Mucosa of gallbladder (tissue), 1 donor: Measurements from ENCODE around the gene AUTS2. TPM values are rescaled to one million over a fixed set of nuclear protein-coding genes. Genes with fewer than 3 reads are reported as not detected.

ENCODE experiments used
- DNase-seq: peaks from one replicate; pipeline ENCODE4 v3.0.0-alpha.2; 2020; ENCODE audit warnings: low spot score
- total RNA-seq: library from RNA; stranded (reverse); gene quantifications from one replicate; pipeline ENCODE4 v1.2.1, GENCODE V29; 2021
- donor health status: DM: no; HTN: no; CAD: no.

The AUTS2 gene
- 50.1 TPM for total RNA-seq

DNA sequence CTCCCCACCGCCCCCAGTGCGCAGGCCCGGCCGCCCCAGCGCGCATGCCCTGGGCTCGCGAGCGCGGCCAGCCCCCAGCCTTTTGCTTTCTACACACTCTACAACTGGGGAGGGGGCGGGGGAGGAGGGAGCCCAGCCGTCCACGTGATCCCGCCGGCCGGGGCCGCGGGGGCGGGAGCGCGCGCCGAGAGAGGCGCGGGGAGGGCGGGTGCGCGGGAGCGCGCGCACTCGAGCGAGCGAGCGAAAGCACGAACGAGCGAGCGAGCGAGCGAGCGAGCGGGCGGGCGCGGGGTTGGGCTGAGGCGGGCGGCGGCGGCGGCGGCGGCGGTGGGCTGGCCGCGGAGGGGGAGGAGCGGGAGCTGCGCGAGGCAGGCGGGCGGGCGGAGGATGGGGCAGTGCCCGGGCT, at the start of gene AUTS2:
Gene AUTS2 (plus strand): TSS at position 395 of the 406 bp plus-strand sequence. CDS start 1,179 bp downstream, outside the sequence.
- peak; percentile 82 for DNase-seq

DNA sequence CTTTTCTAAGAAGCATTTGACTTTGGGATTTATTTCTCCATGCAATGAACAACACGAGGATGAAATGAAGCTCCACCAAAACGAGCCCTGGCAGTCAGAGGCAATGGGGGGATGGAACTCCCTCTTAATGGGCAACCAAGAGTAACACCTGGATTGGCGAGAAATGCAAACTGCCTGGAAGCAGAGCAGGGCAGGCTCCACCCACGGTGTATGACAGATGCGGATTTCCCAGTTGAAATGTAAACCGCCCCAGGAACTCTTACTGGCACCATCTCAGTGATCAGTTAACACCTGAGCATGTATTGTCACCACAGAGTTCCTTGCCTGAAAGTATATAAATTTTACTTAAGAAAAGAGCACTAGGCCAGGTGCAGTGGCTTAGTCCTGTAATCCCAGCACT, 47.3 kb upstream of the AUTS2 start:
- no peak for DNase-seq

- DNase-seq: no peak
Measured at GRCh38 chr7:69553190-69553589, 45.1 kb upstream of the AUTS2 start.

GRCh38 chr7:69561266-69561960, 36.9 kb upstream of the AUTS2 start:
- no peak for DNase-seq

DNA sequence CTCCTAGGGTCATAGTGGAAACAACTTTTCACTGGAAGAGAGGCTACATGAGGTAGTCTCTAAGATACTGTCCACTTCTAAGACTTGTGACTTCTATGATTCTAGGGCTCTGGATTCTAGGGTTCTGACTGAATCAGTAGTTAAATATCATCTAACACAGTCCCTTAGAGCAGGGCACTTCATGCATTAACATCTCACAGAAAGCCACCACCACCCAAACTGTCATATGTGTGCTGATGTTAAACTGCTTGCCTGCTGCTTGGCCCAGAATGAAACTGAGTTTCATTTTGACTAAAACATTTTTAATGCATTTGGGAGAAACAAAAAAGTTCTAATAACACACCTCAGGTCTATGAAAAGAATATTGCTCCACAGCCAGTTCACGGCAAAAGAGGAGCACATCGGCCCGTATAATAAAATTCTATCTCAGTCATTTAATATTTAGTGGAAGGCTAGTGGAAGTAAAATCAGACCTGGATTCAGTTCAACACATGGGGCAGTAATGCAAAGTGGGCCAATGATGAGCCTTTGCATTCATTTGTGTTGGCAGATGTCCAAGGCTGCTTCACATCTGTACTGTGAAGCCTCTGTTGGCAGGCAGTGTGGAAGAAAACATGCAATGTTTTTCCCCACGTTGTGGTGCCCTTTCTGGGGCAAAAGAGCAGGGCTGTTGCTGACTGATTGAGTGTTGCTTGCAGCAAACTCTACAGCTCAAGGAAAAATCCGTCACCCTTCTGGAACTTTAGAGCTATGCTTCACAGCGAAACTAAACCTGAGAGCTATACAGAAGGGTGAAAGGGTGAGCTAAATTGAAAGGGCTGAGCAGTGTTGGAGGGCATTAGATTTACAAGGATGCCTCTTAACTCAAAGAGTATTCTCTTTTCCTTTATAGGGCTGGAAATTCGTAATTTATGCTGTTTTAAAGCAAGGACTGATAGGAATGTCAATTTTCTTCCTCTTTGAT, 33.5 kb upstream of the AUTS2 start:
- peak; percentile 19 for DNase-seq

GRCh38 chr7:69567800-69568199, 30.5 kb upstream of the AUTS2 start:
- no peak for DNase-seq

DNA sequence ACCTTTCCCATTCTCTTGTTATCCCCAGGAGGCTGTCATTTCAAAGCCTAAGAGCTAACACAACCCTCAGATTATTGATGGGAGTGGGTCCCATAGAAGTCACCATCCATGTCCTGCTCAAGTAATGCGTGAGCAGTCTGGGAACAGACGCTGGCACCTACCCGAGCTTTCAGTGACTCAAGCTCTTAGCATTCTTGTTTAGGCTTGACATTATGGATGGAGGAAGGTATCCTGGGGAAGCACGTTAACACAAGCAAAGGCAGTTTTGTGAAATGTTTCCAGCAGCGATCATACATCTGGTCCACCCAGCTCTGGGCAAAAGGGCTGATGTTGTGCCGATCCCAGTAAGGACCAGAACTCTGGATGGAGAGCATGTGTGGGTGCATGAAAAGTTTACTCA, 30.0 kb upstream of the AUTS2 start:
- no peak for DNase-seq

DNA sequence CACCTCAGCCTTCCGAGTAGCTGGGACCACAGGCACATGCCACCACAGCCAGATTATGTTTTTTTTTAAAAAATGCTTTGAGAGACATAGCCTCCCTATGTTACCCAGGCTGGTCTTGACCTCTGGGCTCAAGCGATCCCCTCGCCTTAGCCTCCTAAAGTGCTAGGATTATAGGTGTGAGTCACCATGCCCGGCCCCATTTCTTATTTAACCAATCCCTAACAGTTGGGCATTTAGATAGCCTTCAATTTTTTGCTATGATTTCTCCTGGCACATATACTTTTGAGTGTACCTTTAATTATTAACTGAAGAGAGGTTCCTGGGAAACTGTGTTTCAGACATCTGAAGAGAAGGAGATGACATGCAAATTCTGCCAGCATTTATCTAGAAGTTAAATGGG, 22.6 kb upstream of the AUTS2 start:
- no peak for DNase-seq

DNA sequence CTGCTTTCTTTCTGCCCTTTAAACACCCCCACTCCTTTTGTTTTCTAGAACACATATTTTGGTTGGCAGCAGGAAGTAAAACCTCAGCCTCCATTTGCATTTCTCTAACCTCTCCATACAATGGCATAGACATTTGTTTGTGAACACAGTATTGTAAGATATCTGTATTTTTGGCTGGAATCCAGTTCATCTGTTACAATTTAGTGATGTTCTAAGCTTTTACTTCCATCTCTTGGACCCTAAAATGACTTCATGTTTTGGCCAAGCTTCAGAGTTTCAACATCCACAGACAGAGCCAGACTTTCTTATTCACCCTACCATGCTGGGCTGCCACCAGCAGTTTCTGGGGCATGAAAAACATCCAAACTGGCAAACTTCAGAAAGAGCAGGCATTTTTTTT, 21.1 kb upstream of the AUTS2 start:
- no peak for DNase-seq

DNA sequence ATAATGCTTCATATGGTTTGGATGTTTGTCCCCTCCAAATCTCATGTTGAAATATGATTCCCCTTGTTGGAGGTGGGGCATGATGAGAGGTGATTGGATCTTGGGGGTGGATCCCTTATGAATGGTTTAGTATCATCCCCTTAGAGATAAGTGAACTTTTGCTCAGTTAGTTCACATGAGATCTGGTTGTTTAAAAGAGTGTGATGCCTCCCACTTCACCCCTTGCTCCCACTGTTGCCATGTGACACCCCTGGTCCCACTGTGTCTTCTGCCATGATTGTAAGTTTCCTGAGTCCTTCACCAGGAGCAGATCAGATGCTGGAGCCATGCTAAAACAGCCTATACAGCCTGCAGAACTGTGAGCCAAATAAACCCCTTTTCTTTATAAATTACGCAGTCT, 13.1 kb upstream of the AUTS2 start:
- no peak for DNase-seq

DNA sequence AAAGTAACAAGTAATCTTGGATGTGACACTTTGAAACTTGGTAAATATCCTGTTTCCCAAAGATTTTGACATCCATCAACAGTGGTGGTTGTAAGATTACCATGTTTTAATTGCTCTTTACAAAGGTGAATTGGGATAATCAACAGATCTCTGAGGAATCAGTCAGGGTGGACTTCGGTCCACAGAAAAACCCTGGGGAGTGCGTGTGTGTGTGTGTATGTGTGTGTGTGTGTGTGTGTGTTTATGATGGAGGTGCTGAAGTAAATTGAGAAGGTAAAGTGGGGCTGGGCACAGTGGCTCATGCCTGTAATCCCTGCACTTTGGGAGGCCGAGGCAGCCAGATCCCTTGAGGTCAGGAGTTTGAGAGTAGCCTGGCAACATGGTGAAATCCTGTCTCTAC, 12.0 kb upstream of the AUTS2 start:
- DNase-seq: no peak

- DNase-seq: no peak
Measured at GRCh38 chr7:69588773-69589172, 9.5 kb upstream of the AUTS2 start.

DNA sequence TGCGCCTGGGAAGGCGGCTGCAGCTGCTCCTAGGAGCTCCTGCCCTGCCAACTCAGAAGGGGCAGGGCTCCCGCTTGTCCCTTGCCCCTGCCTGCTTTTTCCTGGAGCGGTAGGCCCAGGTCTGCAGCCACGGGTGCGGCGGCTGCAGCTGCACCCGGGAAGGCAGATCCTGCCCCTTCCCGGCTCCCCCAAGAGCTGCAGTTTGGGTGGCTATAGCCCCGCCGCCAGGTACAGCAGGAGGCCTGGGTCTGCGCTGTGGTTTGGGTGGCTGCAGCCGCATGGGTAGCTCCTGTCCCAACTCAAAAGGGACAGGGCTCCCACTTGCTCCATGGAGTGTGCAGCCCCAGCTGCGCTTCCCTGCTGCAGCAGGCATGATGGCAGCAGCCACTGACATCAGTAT, 6.5 kb upstream of the AUTS2 start:
- no peak for DNase-seq

DNA sequence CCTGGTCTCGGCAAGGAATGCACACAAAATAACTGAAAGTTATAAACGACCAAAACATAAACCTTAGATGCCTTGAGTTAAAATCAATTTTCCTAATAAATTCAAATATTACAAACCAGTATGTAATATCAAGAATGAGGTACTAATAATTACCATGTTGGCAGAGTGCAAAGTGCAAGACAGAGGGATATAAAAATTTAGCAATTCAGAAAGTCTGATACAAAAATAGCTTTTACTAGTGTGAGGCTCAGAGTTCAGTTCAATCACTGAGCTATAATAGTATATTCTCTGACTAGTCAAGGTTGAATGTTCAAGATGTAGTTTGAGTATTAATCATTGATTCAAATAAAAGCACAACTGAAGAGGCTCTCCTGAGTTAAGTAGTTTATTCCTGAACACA, 4.8 kb upstream of the AUTS2 start:
- no peak for DNase-seq

DNA sequence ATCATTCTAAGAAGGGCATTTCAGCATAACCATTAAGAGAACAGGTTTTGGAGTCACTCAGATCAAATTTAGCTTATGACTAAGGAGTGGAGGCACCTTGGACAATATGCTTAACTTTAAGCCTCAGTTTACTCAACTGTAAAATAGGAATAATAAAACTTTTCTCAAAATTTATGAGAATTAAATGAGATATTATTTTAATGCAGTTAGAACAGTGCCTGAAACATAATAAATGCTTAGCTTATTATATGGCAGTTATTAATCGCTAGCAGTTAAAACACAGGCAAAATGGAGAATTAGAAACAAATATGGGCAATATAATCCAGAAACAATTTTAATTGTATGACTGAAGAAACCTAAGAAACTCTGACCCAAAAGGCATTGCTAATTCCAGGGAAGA, 2.9 kb upstream of the AUTS2 start:
- DNase-seq: no peak

GRCh38 chr7:69596056-69596455, 2.2 kb upstream of the AUTS2 start:
- no peak for DNase-seq

DNA sequence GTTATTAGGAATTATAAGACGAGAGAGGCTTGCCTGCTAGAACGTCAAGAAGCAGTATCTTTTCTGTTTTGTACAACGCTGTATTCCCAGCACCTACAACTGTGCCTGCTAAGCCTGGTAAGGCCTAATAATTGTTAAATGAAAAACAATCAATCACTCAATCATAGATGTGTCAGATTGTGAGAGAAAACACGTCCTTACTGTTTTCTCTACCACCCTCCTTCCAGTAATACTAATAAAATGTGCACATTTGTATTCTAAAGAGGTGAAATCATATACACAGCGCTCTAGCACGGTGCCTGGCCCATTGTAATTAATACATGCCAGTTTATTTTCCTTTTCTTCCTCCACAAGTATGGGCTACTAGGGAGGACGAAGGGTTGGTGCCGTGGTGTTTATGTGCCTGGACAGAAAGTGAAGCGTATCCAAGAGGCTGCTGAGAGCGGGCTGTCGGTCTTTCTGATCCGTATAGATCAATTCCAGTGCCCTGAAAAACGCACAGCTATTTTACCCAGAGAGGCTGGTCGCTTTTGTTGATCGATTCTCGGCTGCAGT, 1.5 kb upstream of the AUTS2 start:
- no peak for DNase-seq

DNA sequence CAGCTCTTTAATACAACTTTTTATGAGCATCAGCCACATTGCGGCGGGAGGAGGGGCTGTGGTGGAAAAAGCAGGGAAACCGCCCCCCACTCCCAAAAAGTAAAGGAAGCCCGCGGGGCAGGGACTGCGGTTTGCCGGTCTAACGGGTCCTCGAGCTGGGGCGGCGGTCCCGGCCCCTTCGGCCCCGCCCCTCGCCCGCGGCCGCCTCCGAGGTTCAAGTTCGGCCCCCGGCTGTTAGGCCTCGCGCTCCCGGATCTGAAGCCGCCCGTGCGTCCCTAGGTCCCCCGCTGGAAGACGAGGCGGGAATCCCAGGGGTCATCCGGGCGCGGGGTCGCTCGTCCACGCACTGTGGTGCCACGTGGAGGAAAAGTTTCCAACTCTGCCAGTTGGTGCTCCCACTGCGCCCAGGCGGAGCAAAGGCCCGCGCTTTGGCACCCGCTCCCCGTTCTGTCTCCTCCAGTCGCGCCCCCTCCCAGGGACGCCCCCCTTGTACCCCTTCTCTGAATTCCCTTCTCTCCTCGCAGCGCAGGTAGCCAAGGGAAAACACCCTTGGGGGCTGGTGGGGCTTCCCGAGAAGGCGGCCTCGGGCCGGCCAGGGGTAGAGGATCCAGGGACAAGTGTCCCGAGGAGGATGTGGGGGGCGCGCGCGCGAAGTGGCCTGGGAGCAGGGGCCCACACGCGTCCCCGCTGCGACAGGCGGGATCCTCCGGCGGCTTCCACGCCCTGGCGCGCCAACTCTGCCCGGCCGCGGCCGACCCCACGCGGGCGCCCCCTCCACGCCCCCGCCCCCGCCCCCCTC, 798 bp upstream of the AUTS2 start:
- peak; percentile 22 for DNase-seq

GRCh38 chr7:69598487-69599285, 411 bp downstream of the AUTS2 start:
- DNase-seq: peak; percentile 16

- DNase-seq: no peak
Measured at GRCh38 chr7:69599286-69599954, 1.1 kb downstream of the AUTS2 start.
